GM19099 (cell line): ENCODE results near the gene SERPIND1.

Source experiments
- POLR2A ChIP-seq: IDR thresholded peaks from 3 replicates; pipeline ENCODE4 v1.6.1; 2011; ENCODE audit warnings: low read depth; ENCODE audit not compliant: insufficient read length; ENCODE audit errors: extremely low read depth

Gene SERPIND1

GRCh38 chr22:20782083-20782482 is 8.2 kb downstream of the SERPIND1 start:
- no peak for TF ChIP-seq POLR2A

- TF ChIP-seq POLR2A = no peak
These were observed 8.8 kb downstream of the SERPIND1 start for GRCh38 chr22:20782596-20783299.

DNA sequence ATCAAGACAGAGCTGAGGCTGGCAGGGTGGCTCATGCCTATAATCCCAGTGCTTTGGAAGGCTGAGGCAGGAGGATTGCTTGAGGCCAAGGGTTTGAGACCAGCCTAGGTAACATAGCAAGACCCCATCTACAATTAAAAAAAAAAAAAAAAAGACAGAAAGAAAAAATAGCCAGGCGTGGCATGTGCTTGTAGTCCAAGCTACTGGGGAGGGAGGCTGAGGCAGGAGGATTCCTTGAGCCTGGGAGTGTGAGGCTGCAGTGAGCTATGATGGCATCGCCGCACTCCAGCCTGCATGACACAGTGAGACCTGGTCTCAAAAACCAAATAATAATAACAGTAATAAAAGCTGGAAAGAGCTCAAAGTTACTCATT is 9.4 kb downstream of the SERPIND1 start:
- TF ChIP-seq POLR2A = no peak

GRCh38 chr22:20783844-20784723 is 10.2 kb downstream of the SERPIND1 start:
- TF ChIP-seq POLR2A = no peak

- no peak for TF ChIP-seq POLR2A
These were observed 11.5 kb downstream of the SERPIND1 start for GRCh38 chr22:20785415-20785814.

GRCh38 chr22:20786048-20786447 is 12.1 kb downstream of the SERPIND1 start:
- no peak for TF ChIP-seq POLR2A

- TF ChIP-seq POLR2A = no peak
These were observed 12.6 kb downstream of the SERPIND1 start for GRCh38 chr22:20786536-20786979.

DNA sequence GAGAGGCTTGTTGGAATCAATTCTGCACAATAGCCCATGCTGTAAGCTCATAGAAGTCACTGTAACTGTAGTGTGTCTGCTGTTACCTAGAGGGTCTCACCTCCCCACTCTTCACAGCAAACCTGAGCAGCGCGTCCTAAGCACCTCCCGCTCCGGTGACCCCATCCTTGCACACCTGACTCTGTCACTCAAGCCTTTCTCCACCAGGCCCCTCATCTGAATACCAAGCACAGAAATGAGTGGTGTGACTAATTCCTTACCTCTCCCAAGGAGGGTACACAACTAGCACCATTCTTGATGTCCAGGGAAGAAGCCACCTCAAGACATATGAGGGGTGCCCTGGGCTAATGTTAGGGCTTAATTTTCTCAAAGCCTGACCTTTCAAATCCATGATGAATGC is 13.3 kb downstream of the SERPIND1 start:
- no peak for TF ChIP-seq POLR2A

DNA sequence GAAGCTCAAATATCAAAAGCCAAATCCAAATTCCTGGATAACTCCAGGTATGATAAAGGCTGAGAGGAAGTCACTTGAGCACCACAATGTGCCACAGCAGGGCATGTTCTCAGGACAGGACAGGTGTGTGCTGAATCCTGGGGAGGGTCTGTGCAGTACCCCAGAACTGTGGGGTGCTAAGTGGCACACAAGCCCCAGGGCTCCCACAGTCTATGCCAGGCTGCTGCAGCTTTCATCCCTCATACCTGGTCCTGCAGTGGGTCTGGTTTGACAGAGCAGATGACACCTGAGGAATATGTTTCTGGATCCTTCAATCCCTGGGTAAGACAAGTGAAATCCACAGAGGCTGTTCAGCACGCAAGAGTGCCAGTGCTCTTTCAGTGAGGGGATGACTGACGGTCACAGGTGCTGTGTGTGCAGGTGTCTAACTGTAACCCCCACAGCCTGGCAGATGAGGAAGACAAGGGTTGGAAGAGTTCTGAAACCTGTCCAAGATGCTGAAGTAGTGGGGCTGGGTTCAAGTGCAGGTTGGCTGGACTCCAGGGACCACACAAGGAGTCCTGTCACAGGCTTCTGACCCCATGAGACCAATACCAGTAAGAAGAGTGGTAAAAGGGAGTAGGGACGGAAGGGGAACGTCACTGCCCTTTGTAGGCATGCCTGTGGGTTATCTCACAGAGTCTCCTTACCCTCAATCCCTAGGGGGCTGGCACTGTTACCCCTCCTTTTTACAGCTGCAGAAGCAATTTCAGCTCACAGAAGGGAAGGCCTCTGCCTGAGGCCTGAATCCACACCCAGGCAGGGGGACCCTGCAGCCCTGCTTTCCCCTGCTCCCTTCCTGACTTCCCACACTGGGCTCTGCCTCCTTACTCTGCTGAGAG is 14.1 kb downstream of the SERPIND1 start:
- TF ChIP-seq POLR2A = no peak

GRCh38 chr22:20788627-20789344 is 14.9 kb downstream of the SERPIND1 start:
- no peak for TF ChIP-seq POLR2A

- no peak for TF ChIP-seq POLR2A
These were observed 18.5 kb downstream of the SERPIND1 start for GRCh38 chr22:20792221-20792965.

DNA sequence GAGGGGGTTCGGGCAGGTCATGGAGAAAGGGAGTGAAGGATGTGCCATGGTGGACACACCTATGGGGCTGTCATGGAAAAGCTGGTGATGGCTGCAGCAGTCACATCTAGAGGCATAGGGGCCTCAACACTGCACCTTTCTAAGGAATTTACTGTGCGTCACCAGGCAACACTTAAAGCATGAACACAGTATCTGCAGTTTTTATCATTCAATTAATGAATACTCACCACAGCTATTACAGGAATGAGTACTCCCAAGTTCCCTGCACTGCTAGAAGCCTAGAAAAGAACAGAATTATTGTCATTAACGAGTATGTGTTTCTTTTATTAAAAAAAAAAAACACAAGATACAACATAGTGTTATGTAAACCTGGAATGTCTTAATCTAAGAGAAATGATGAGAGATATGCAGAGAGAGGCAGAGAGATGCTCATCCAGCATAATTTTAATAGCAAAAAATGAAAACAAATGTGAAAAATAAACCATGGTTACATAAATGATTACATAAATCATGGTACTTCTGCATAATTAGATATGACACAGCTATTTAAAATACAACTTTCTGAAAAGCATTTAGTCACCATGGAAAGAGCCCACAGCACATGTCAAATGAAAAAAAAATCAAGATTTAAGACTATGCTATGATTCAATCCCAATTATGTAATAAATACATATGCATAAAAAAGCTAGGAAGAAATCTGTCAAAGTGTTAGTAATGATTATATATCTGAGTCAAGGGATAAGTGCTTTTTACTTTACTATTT is 19.2 kb downstream of the SERPIND1 start:
- no peak for TF ChIP-seq POLR2A
